Measurements from ENCODE around the gene CAT. TPM values are rescaled to one million over a fixed set of nuclear protein-coding genes. Genes with fewer than 3 reads are reported as not detected.

Gene CAT
- total RNA-seq = 10 to 100 TPM; 12.2 to 59.6 (median 29.7) TPM

GRCh38 chr11:34438529-34439507, at the start of gene CAT:
Gene CAT (plus strand): TSS chr11:34438934. CDS start chr11:34439014, 80 bp downstream.
- in situ Hi-C loops (cut with MboI; ENCODE audit: low pct_unique_long_range_greater_than_20kb in 2 of 9, low sequenced_read_pairs in 9 of 9, unreplicated experiment in 9 of 9) = no loop called here
- Histone ChIP-seq H3K27ac (peak within 1 kb of the TSS; percentile 68 to 79), H3K4me3 (peak within 1 kb of the TSS; percentile 51 to 97 (median 71)), H3K4me1 (replicated peaks in 1 of 2) (peaks cover 0 to 10% of the 10 kb centered on the region in 2 donors)
- ATAC-seq (replicated peaks in 6 of 8) = peak; percentile 95 to 98 (median 96)
- 0 to 41% (median 17%) methylated on average over 3 to 15 of the region's 62 CpGs; no CpG with 5 or more reads in 6 of the 10 experiments for WGBS, 10 experiments

- in situ Hi-C loops (cut with MboI; ENCODE audit: low pct_unique_long_range_greater_than_20kb in 2 of 9, low sequenced_read_pairs in 9 of 9, unreplicated experiment in 9 of 9) = no loop called here
- peak in 2 of 8 experiments; percentile 59 to 81 for ATAC-seq (replicated peaks in 6 of 8)
- Histone ChIP-seq H3K27ac (no peak overlapping the region), H3K4me3 (no peak overlapping the region), H3K4me1 (replicated peaks in 1 of 2) (no peaks in the 10 kb centered on the region)
- 0 to 60% (median 60%) methylated on average over 1 to 3 of the region's 6 CpGs; no CpG with 5 or more reads in 7 of the 10 experiments for WGBS, 10 experiments
Measured at GRCh38 chr11:34394771-34395300, 43.9 kb upstream of the CAT start.

- Histone ChIP-seq H3K4me1 (replicated peaks in 1 of 2) (no peaks in the 10 kb centered on the region), H3K4me3 (no peak overlapping the region), H3K27ac (no peak overlapping the region)
- peak in 1 of 8 experiments; percentile 31 for ATAC-seq (replicated peaks in 6 of 8)
- 20 to 100% (median 80%) methylated on average over 1 of the region's 1 CpG; no CpG with 5 or more reads in 3 of the 10 experiments for WGBS, 10 experiments
- in situ Hi-C loops (cut with MboI; ENCODE audit: low pct_unique_long_range_greater_than_20kb in 2 of 9, low sequenced_read_pairs in 9 of 9, unreplicated experiment in 9 of 9) = no loop called here
Measured at GRCh38 chr11:34395916-34396550, 42.7 kb upstream of the CAT start.

- WGBS, 10 experiments = 22 to 100% (median 65%) methylated on average over 1 of the region's 1 CpG; no CpG with 5 or more reads in 2 of the 10 experiments
- Histone ChIP-seq H3K4me3 (no peak overlapping the region), H3K27ac (no peak overlapping the region), H3K4me1 (replicated peaks in 1 of 2) (no peaks in the 10 kb centered on the region)
- ATAC-seq (replicated peaks in 6 of 8) = no peak
- in situ Hi-C loops (cut with MboI; ENCODE audit: low pct_unique_long_range_greater_than_20kb in 2 of 9, low sequenced_read_pairs in 9 of 9, unreplicated experiment in 9 of 9) = no loop called here
Measured at GRCh38 chr11:34397120-34397519, 41.6 kb upstream of the CAT start.

GRCh38 chr11:34397811-34398210, 40.9 kb upstream of the CAT start:
- in situ Hi-C loops (cut with MboI; ENCODE audit: low pct_unique_long_range_greater_than_20kb in 2 of 9, low sequenced_read_pairs in 9 of 9, unreplicated experiment in 9 of 9) = no loop called here
- ATAC-seq (replicated peaks in 6 of 8) = no peak
- 30 to 90% (median 71%) methylated on average over 2 of the region's 2 CpGs; no CpG with 5 or more reads in 2 of the 10 experiments for WGBS, 10 experiments

GRCh38 chr11:34403431-34403830, 35.3 kb upstream of the CAT start:
- in situ Hi-C loops (cut with MboI; ENCODE audit: low pct_unique_long_range_greater_than_20kb in 2 of 9, low sequenced_read_pairs in 9 of 9, unreplicated experiment in 9 of 9) = no loop called here

More at GRCh38 chr11:34397811-34398210, 40.9 kb upstream of the CAT start:
- Histone ChIP-seq H3K4me1 (replicated peaks in 1 of 2) (no peaks in the 10 kb centered on the region), H3K27ac (no peak overlapping the region), H3K4me3 (no peak overlapping the region)

GRCh38 chr11:34404280-34404679, 34.5 kb upstream of the CAT start:
- ATAC-seq (replicated peaks in 6 of 8) = no peak
- 60 to 100% (median 83%) methylated on average over 2 to 5 of the region's 6 CpGs for WGBS, 10 experiments
- no peak overlapping the region for H3K4me3 ChIP-seq
- in situ Hi-C loops (cut with MboI; ENCODE audit: low pct_unique_long_range_greater_than_20kb in 2 of 9, low sequenced_read_pairs in 9 of 9, unreplicated experiment in 9 of 9) = no loop called here
- no peak overlapping the region for H3K27ac ChIP-seq
- no peaks in the 10 kb centered on the region for H3K4me1 ChIP-seq (replicated peaks in 1 of 2)

More at GRCh38 chr11:34403431-34403830, 35.3 kb upstream of the CAT start:
- no peak overlapping the region for H3K4me3 ChIP-seq
- no peaks in the 10 kb centered on the region for H3K4me1 ChIP-seq (replicated peaks in 1 of 2)
- no peak for ATAC-seq (replicated peaks in 6 of 8)
- no peak overlapping the region for H3K27ac ChIP-seq
- WGBS, 10 experiments = 28 to 86% (median 66%) methylated on average over 1 to 4 of the region's 4 CpGs

GRCh38 chr11:34405079-34405858, 33.5 kb upstream of the CAT start:
- Histone ChIP-seq H3K27ac (no peak overlapping the region), H3K4me3 (no peak overlapping the region), H3K4me1 (replicated peaks in 1 of 2) (no peaks in the 10 kb centered on the region)
- peak in 4 of 8 experiments; percentile 52 to 97 (median 71) for ATAC-seq (replicated peaks in 6 of 8)
- 0 to 100% (median 82%) methylated on average over 1 to 5 of the region's 7 CpGs; no CpG with 5 or more reads in 2 of the 10 experiments for WGBS, 10 experiments
- in situ Hi-C loops (cut with MboI; ENCODE audit: low pct_unique_long_range_greater_than_20kb in 2 of 9, low sequenced_read_pairs in 9 of 9, unreplicated experiment in 9 of 9) = no loop called here

- no peak for ATAC-seq (replicated peaks in 6 of 8)
- Histone ChIP-seq H3K27ac (no peak overlapping the region), H3K4me1 (replicated peaks in 1 of 2) (no peaks in the 10 kb centered on the region), H3K4me3 (no peak overlapping the region)
- 24 to 100% (median 75%) methylated on average over 2 to 3 of the region's 3 CpGs for WGBS, 10 experiments
- in situ Hi-C loops (cut with MboI; ENCODE audit: low pct_unique_long_range_greater_than_20kb in 2 of 9, low sequenced_read_pairs in 9 of 9, unreplicated experiment in 9 of 9) = no loop called here
Measured at GRCh38 chr11:34406413-34406812, 32.3 kb upstream of the CAT start.

- no peak overlapping the region for H3K27ac ChIP-seq
- ATAC-seq (replicated peaks in 6 of 8) = peak in 1 of 8 experiments; percentile 30
Measured at GRCh38 chr11:34407121-34407813, 31.5 kb upstream of the CAT start.

GRCh38 chr11:34408580-34409172, 30.1 kb upstream of the CAT start:
- no peak for ATAC-seq (replicated peaks in 6 of 8)
- in situ Hi-C loops (cut with MboI; ENCODE audit: low pct_unique_long_range_greater_than_20kb in 2 of 9, low sequenced_read_pairs in 9 of 9, unreplicated experiment in 9 of 9) = no loop called here
- WGBS, 10 experiments = 17 to 100% (median 92%) methylated on average over 1 to 2 of the region's 2 CpGs; no CpG with 5 or more reads in 2 of the 10 experiments
- no peak overlapping the region for H3K27ac ChIP-seq
- H3K4me3 ChIP-seq = no peak overlapping the region
- H3K4me1 ChIP-seq (replicated peaks in 1 of 2) = no peaks in the 10 kb centered on the region

More at GRCh38 chr11:34407121-34407813, 31.5 kb upstream of the CAT start:
- in situ Hi-C loops (cut with MboI; ENCODE audit: low pct_unique_long_range_greater_than_20kb in 2 of 9, low sequenced_read_pairs in 9 of 9, unreplicated experiment in 9 of 9) = no loop called here
- H3K4me3 ChIP-seq = no peak overlapping the region
- WGBS, 10 experiments = 0 to 60% (median 33%) methylated on average over 1 to 2 of the region's 2 CpGs; no CpG with 5 or more reads in 2 of the 10 experiments
- H3K4me1 ChIP-seq (replicated peaks in 1 of 2) = no peaks in the 10 kb centered on the region

Measured in motor neuron (in vitro differentiated cells).